GM18499 (cell line): ENCODE data around the gene AFAP1L2.
"Not testable (repeated sequence)": the region's sequence is repeated elsewhere in the genome, so short reads cannot be mapped to it uniquely, and the experiment has no call there.

Experiments used
- ATAC-seq: cut with Tn5 transposase; IDR thresholded peaks from one replicate; pipeline ENCODE4 v1.9.1; 2021; ENCODE audit warnings: moderate number of reproducible peaks; ENCODE audit not compliant: insufficient read depth, unreplicated experiment

AFAP1L2 gene

DNA sequence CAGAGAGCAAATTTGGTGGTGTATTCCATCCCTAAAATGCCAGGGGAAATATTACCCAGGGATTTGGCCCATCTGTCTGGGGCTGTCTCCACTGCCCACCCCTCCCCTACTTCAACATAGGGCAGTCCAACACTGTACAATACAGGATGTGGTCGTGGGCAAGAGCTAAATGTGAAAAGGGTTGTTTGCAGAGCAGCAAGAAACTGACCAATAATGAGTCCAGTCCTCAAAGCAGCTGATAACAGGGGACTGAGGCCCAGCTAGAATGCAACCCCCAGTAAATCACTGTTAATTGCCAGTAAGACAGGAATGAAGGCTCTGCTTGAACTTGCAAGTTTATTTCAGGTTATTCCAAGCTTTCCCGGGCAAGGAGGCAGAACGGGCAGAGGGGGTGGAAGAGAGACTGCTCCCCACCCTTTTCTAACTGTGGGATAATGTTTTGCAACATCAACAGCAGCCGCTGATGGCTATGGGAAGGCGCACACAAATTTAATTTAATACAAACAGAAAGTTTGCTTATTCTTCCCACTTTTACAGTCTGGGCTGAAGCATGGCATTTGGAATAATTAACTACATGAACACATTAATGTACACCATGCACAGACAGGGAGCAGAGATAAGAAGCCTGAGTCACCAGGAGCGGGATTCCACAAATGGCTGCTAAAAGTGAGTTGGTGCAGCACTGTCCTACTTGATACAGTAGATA, 36.8 kb downstream of the AFAP1L2 start:
- no peak for ATAC-seq

DNA sequence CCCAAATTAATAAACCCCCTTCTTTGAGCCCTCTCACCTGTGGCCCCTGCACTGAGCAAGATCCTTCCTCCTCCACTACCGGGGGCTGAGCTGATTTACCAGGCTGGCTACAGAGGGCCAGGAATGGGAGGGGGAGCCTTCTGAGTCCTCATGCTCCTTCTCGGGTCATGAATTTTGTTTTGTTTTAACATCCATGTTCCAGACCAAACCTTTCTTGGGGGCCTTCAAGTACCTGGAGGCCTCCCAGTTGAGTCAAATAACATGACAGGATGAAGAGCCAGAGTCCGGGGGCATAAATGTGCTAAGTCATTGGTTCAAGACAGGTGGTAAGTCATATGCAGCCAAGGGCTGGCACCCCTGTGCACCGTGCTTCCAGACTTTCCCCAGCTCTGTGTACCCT, 39.6 kb downstream of the AFAP1L2 start:
- no peak for ATAC-seq

DNA sequence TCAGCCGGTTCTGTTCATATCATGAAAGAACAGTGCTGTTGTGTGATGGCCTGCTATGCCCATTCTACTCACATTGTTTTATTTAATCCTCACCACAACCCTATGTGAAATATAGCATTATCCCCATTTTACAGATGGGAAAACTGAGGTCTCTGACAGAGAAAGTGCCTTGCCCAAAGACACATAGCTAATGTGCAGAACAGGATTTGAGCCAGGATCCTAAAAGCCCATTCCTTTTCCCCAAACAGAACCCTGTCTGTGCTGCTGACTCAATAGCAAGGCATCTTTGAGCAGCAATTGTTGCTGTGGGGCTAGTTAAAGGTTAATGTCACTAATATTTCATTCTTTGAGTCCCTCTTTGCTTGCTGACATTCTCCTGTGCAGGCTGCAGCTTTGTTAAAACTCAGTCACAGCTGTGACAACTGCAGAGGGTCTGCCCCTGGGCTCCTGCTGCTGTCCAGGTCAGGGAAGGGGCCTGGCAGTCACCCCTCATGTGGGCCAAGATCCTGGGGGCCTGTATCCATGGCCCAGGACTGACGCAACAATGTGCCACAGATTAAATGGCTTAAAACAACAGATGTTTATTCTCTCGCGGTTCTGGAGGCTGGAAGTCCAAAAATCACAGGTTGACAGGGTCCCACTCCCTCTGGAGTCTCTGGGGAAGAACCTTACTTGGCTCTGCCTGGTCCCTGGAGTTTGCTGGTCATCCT, 40.4 kb downstream of the AFAP1L2 start:
- no peak for ATAC-seq

DNA sequence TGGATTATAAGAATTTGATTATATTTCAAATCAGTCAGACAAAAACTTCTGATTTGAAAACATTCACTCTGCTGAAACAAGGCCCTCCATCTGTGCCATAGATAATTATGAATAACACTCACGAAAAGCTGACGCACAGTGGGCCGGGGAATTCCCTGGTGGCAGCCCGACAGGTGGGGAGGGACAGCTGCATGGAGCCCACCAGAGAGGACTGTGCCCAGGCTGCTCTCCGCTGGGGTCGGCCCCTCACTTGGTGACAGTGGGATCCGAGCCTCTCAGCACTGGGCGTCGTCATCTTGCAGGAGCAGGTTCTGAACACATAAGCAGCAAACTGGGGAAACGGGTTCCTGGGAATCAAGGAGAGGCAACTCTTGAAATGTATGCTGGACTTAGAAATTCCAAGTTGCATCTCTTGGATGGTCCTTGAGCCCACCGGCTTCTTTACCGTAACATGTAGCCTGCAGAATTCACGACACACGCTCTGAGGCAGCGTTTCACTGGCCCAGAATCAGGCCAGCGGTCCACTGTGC, 41.4 kb downstream of the AFAP1L2 start:
- no peak for ATAC-seq

DNA sequence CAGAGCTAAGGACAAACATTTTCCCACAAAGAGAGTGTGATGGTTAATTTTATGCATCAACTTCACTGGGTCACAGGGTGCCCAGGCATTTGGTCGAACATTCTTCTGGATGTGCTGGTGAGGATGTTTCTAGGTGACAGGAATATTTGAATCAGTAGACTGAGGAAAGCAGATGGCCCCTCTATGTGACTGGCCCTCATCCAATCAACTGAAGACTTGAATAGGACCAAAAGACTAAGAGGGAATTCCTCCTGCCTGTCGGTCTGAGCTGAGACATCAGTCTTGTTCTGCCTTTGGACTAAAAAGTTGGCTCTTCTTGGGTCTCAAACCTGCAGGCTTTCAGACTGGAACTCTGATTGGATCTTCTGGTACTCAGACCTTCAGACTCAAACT, 44.4 kb downstream of the AFAP1L2 start:
- ATAC-seq, result no peak

DNA sequence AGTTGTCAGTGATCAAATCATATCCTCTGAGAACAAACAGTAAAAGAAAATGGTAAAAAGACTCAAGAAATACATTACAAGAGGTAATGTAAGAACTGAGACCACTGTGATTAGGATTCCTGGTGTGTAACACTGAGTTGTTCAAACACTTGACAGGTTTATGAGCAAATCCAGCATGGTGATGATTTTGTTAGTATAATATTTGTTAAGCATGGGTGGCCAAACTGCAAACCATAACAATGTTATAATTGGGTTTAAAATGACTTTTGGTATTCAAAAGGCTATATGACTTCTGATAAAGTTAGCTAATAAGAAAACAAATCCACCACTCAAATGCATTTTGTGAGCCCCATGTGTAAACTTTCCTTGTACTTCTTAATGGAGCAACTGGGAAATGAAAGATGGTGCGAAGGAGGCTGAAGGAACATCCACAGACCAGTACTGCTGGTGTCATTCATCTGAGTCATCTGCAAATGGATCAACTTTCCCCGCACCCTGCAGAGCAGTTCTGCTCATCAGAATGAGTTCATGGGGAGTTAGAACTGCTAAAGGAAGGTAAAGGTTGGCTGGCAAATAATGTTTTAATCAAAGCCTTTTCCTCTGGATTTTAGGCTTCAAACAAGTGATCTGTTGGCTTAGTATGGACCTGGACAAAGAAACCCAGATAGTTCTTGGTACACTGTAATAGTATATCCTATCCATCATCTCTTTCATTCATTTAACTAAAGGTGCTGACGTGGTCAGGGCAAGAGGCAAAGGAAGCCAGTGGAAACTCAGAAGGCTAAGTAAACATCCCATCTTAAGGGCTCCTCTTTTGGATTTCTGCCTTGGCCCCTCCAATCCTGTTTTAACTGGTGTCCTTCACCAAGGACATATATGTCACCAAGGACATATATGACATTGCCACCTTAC, 45.0 kb downstream of the AFAP1L2 start:
- no peak for ATAC-seq

DNA sequence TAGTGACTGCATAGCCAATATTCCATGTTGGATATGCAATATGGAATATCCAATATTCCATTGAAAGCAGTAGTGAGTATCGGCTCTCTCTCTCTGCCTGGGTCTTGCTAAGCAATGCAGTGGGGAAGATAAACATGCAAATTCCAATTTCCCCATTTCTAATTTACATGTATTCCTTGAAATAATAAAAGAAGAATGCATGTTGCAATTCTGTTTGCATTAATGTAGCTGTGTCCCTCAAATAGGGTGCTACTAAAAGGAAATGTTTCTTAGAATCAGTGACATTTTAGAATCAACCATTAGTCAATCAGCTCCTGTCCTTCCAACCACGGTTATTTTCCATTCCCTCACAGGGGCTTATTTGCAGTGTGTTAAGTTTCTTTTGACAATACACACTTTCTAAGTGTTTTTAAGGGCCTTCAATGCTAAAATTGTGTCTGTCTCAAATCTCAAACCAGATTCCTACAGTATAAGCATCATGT, 46.7 kb downstream of the AFAP1L2 start:
- ATAC-seq, result no peak

DNA sequence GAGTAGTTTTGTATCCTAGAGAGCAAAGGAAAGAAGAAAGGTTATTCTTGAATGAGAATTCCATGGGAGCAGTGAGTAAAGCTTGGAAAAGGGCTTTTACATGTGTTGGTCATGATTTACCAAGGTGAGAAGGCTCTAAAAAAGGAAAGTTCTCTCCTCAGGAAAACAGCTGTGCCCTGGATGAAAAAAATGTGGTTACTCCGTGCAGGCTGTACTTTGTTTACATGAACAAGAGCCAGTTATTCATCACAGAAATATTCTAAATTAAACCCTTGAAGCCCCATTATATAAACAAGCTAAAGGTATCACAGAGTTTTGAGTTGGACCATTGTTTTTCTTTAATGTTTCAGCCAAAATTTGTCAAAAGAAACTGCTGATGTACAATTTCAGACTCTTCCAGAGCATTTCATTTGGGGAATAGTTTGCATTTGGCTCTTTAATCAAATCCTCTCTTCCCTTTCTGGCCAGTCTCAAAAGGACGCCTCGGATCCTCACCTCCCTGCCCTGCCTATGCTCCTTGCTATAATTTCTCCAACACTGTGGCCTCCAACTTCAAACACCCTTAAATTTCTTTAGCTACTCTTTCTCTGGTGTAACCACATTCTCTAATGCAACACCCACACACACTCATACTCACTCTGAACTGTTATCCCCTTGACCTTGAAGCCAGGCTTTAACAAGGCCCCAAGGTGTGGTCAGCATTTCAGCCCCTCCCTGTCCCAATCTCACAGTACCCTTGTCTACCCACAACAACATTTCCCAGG, 47.4 kb downstream of the AFAP1L2 start:
- no peak for ATAC-seq

DNA sequence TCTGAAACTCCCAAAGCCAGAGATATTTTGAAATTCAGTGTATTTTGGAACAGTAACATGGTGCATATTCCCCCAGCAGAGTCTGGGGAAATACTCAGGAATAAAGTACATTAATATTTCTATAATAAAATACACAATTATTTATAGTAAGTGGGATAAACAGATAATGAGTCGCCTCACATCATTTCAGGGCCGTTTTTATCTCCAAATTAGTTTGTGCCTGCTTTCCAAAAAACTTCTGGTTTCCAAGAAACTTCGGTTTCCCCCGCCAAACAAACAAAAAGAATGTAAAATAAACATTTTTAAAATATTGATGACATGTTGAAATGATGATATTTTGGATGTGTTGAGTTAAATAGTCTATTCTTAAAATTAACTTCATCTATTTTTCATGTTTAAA, 48.2 kb downstream of the AFAP1L2 start:
- ATAC-seq, result no peak

DNA sequence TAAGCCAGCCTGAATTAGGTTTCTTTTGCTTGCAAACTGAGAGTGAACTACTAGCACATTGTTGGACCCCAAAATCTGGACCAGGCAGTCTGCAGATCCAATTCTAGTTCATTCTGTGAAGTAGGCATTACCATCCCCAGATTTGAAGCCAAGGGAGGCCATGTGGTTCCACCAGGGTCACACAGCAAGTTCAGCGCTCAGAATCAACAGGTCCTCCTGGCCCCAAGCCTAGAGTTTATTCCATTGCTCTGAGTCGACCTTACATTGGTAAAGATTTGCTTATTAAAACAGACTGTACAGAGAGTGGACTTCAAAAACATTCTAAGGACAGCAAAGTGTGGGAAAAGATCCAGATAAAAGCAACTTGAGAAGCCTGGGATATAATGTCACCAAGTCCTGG, 50.9 kb downstream of the AFAP1L2 start:
- ATAC-seq, result no peak

DNA sequence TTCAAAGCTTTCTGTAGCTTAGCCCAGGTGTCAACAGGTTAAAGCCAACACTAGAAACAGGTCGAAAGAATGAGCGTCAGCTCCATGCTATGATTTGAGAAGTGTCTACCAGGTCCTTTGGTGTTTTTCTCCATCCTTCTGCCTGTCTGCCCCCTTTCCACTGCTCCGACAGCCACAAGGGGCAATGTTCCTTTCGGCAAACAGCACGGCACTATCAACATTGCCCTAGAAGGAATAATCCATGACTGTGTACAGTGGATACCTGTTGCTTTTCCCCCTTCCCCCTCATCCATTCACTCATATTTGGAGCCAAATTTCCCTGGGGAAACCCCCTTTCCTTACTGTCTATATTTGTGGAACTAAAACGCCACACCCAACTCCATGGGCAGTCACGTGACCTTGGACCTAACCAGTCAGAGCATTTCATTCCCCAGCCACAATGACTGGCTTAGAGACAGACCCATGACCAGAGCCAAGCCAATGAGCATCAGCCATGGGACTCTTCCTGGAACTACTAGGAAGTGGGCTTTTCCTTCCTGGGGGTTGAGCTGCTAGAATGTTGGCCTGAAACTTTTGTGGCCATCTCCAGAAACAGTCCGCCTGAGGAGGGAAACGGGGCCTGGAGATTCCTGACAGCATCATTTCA, 51.5 kb downstream of the AFAP1L2 start:
- ATAC-seq, result no peak

DNA sequence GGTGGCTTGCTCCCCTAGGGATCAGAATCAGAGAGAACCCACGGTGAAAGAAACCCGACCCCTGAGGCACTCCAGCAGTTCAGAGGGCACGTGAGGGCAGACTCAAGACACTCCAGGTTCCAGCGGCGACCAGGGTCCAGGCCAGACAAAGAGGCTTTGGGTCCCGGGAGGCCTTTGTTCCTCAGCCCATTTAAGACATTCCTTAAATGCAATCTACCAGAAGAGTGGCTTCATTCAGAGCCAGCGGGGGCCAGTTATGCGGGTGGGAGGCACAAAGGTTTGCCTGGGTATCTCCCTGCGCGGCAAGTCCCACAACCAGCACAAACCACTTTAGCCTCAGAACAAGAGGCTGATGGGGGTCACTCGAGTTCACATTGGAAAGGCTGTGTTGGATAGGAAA, 53.6 kb downstream of the AFAP1L2 start:
- no peak for ATAC-seq

DNA sequence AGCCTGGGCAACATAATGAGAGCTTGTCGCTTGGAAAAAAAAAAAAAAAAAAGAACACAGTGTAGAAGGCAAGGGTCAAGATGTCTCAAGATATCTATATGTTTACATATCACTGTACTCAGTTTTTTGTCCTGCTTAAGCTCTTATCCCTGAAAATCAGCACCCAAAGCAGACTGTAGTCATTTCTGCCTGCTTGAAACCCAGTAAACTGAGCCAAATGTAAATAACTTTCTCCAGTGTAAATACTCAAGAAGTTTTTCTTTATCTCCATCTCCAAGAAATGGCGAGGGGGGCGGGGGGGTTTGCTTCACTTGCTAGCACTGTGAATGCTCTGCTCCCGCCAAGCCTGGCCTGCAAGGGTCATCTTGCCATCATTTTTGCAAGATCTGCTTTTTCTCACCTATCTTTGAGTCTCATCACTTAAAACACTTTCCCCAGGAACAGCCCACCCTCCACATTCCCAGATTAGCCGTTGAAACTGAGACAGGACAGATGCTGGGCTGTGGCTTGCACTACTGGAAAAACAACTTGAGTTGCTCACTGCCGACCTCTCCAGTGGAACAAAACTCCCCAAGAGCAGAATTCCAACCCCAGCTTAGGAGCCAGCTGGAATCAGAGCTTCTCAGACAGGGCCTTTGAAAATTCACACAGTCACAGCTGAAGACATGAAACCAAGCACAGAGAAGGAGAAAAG, 54.6 kb downstream of the AFAP1L2 start:
- no peak for ATAC-seq

DNA sequence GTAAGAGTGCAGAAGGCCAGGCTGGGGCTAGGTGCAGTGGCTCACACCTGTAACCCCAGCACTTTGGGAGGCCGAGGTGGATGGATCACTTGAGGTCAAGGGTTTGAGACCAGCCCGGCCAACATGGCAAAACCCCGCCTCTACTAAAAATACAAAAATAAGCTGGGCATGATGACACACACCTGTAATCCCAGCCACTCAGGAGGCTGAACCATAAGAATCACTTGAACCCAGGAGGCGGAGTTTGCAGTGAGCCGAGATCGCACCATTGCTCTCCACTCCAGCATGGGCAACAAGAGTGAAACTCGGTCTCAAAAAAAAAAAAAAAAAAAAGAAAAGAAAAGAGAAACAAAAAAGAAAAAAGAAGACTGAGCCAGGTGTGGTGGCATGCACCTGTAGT, 55.2 kb downstream of the AFAP1L2 start:
- not testable (repeated sequence) for ATAC-seq

DNA sequence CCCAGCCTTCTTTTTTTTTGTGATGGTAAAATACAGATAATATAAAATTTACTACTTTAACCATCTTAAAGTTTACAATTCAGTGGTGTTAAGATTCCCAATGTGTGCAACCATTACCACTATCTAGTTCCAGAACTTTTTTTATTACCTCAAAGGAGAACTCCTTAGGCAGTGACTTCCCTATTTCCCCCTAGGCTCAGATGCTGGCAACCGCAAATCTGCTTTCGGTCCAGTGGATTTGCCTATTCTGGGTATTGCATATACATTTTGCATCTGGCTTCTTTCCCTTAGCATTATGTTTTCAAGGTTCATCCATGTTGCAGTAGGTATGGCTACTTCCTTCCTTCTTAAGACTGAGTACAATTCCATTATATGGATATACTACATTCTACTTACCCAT, 56.5 kb downstream of the AFAP1L2 start:
- ATAC-seq, result no peak

DNA sequence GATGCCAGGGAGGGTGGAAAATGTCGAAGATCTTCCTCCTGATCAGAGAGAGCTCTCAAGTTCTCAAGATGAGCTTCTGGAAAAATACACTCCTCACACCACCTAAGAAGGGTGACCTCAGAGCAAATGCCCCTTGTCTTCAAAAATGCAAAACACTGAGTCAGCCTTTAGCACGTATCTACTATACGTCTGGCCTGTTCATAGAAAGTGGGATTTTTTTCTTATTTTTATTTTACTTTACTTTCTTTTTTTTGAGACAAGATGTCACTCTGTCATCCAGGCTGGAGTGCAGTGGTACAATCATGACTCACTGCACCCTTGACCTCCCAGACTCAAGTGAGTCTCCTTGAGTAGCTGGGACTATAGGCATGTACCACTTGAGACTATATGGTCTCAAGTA, 57.1 kb downstream of the AFAP1L2 start:
- ATAC-seq, result no peak

DNA sequence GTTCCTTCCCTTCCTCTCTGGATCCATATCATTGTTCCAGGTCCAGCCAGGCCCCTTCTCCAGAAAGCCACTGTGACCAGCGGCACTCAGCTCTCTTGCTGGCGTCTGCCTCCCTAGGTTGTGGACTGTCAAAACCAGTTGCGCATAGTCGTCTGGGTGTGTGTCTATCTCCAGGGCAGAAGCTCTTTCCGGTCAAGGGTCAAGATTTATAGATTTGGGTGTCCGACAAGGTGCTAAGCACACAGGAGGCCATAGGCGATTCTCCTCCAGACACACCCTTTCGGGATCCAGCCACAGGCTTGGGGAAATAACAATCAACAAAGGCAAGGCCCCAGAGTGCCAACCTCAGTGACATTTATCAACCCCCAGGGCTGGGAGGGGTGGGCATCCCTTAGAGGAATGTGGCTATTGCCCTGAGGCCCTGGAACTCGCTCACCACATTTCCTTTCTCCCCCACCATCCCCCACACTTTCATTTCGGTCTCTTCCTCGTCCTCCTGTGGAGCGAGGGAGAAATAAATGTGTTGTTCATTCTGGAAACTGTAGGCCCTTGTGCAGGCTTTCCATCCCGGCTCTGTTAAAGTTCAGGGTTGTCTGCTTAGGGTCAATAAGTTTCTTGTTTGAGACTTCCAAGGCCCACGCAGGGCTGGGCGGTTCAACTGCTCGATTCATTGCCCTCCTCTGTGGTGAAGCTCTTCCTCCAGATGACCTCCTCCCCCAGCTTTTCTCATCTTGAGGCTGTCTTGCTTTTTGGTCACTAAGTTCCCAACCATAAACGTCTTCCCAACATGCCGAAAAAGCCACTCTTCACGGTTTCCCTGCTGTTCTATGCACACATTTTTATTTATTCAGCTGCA, 57.9 kb downstream of the AFAP1L2 start:
- ATAC-seq, result no peak

DNA sequence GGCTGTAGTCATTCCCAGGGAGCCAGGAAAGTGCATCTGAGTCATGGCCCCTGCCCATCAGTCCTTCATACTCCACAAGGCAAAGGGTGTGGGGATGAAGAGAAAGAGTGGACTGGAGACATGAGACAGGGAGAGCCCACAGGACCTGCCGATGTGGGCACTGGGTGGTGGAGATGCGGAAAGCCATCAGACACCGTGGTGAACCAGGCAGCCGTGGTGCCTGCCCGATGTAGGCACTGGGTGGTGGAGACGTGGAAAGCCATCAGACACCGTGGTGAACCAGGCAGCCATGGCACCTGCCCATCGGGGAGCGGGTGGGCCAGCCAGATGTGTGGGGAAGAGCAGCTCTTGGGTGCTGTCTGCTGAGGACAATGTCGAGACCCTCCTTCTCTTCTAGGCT, 58.6 kb downstream of the AFAP1L2 start:
- no peak for ATAC-seq
